T-helper 2 cell treated with Interferon-gamma antibody and Interleukin-4, amounts not matched to agents 5 μg/mL and 100 μg/mL, for 36 hours (primary cell): Measurements from ENCODE around the gene ELOVL5.

Experiments
- DNase-seq: peaks from one replicate; pipeline ENCODE4 v3.0.0; 2021; ENCODE audit warnings: low spot score
- H3K27ac Mint-ChIP-seq: one replicate; pipeline ENCODE4 v1.8.0; 2021; ENCODE audit warnings: mild to moderate bottlenecking, mixed read lengths
- H3K27me3 Mint-ChIP-seq: one replicate; pipeline ENCODE4 v1.8.0; 2021; ENCODE audit warnings: low read depth, mixed read lengths
- H3K36me3 Mint-ChIP-seq: one replicate; pipeline ENCODE4 v1.8.0; 2021; ENCODE audit warnings: low read depth, mixed read lengths
- H3K4me1 Mint-ChIP-seq: one replicate; pipeline ENCODE4 v1.8.0; 2021; ENCODE audit warnings: low read depth, mixed read lengths
- H3K4me3 Mint-ChIP-seq: one replicate; pipeline ENCODE4 v1.8.0; 2022; ENCODE audit warnings: mild to moderate bottlenecking, moderate library complexity, mixed read lengths
- H3K9me3 Mint-ChIP-seq: one replicate; pipeline ENCODE4 v1.8.0; 2021; ENCODE audit warnings: mixed read lengths

ELOVL5 gene

GRCh38 chr6:53257533-53257932, 91.2 kb downstream of the ELOVL5 start:
- no peak for DNase-seq
- no peaks in the 10 kb centered on the region for H3K27me3 Mint-ChIP-seq
- peaks cover 57% of the 10 kb centered on the region for H3K36me3 Mint-ChIP-seq
- no peaks in the 10 kb centered on the region for H3K9me3 Mint-ChIP-seq
- H3K27ac Mint-ChIP-seq: no peak overlapping the region
- H3K4me1 Mint-ChIP-seq: no peaks in the 10 kb centered on the region
- H3K4me3 Mint-ChIP-seq: no peak overlapping the region

GRCh38 chr6:53257001-53257400, 91.7 kb downstream of the ELOVL5 start:
- H3K27ac Mint-ChIP-seq: no peak overlapping the region
- no peak overlapping the region for H3K4me3 Mint-ChIP-seq

GRCh38 chr6:53252177-53252692, 96.5 kb downstream of the ELOVL5 start:
- Mint-ChIP-seq H3K36me3 (peaks cover 16% of the 10 kb centered on the region), H3K27me3 (no peaks in the 10 kb centered on the region), H3K9me3 (no peaks in the 10 kb centered on the region), H3K27ac (no peak overlapping the region), H3K4me1 (no peaks in the 10 kb centered on the region), H3K4me3 (no peak overlapping the region)
- DNase-seq: no peak

More at GRCh38 chr6:53257001-53257400, 91.7 kb downstream of the ELOVL5 start:
- Mint-ChIP-seq H3K27me3 (no peaks in the 10 kb centered on the region), H3K9me3 (no peaks in the 10 kb centered on the region), H3K36me3 (peaks cover 54% of the 10 kb centered on the region), H3K4me1 (no peaks in the 10 kb centered on the region)
- DNase-seq: no peak

GRCh38 chr6:53251033-53251672, 97.6 kb downstream of the ELOVL5 start:
- Mint-ChIP-seq H3K9me3 (no peaks in the 10 kb centered on the region), H3K27me3 (no peaks in the 10 kb centered on the region), H3K36me3 (peaks cover 11% of the 10 kb centered on the region), H3K4me1 (no peaks in the 10 kb centered on the region), H3K4me3 (no peak overlapping the region), H3K27ac (no peak overlapping the region)
- DNase-seq: no peak

- Mint-ChIP-seq H3K9me3 (no peaks in the 10 kb centered on the region), H3K36me3 (peaks cover 9% of the 10 kb centered on the region), H3K27ac (no peak overlapping the region), H3K27me3 (no peaks in the 10 kb centered on the region), H3K4me1 (no peaks in the 10 kb centered on the region), H3K4me3 (no peak overlapping the region)
- no peak for DNase-seq
Observed at GRCh38 chr6:53250176-53251032, 98.3 kb downstream of the ELOVL5 start.

GRCh38 chr6:53246924-53247323, 101.8 kb downstream of the ELOVL5 start:
- H3K27ac Mint-ChIP-seq: no peak overlapping the region
- no peaks in the 10 kb centered on the region for H3K27me3 Mint-ChIP-seq
- H3K4me1 Mint-ChIP-seq: no peaks in the 10 kb centered on the region
- no peak for DNase-seq
- no peaks in the 10 kb centered on the region for H3K36me3 Mint-ChIP-seq
- H3K4me3 Mint-ChIP-seq: no peak overlapping the region
- no peaks in the 10 kb centered on the region for H3K9me3 Mint-ChIP-seq

GRCh38 chr6:53244958-53245357, 103.8 kb downstream of the ELOVL5 start:
- DNase-seq: no peak
- Mint-ChIP-seq H3K4me3 (no peak overlapping the region), H3K27me3 (no peaks in the 10 kb centered on the region), H3K36me3 (peaks cover 2% of the 10 kb centered on the region), H3K9me3 (no peaks in the 10 kb centered on the region), H3K27ac (no peak overlapping the region), H3K4me1 (peaks cover 6% of the 10 kb centered on the region)

- Mint-ChIP-seq H3K27me3 (no peaks in the 10 kb centered on the region), H3K27ac (no peak overlapping the region)
Observed at GRCh38 chr6:53244399-53244931, 104.3 kb downstream of the ELOVL5 start.

GRCh38 chr6:53241938-53242337, 106.8 kb downstream of the ELOVL5 start:
- no peaks in the 10 kb centered on the region for H3K9me3 Mint-ChIP-seq
- no peak for DNase-seq
- H3K4me1 Mint-ChIP-seq: peaks cover 8% of the 10 kb centered on the region
- H3K4me3 Mint-ChIP-seq: no peak overlapping the region
- no peaks in the 10 kb centered on the region for H3K27me3 Mint-ChIP-seq
- H3K27ac Mint-ChIP-seq: no peak overlapping the region
- H3K36me3 Mint-ChIP-seq: peaks cover 2% of the 10 kb centered on the region

More at GRCh38 chr6:53244399-53244931, 104.3 kb downstream of the ELOVL5 start:
- DNase-seq: no peak
- Mint-ChIP-seq H3K36me3 (peaks cover 2% of the 10 kb centered on the region), H3K4me3 (no peak overlapping the region), H3K9me3 (no peaks in the 10 kb centered on the region), H3K4me1 (peaks cover 6% of the 10 kb centered on the region)

GRCh38 chr6:53240761-53241160, 108.0 kb downstream of the ELOVL5 start:
- Mint-ChIP-seq H3K27ac (no peak overlapping the region), H3K4me1 (peaks cover 16% of the 10 kb centered on the region), H3K27me3 (no peaks in the 10 kb centered on the region), H3K9me3 (no peaks in the 10 kb centered on the region), H3K36me3 (peaks cover 2% of the 10 kb centered on the region), H3K4me3 (no peak overlapping the region)
- no peak for DNase-seq

GRCh38 chr6:53240139-53240538, 108.6 kb downstream of the ELOVL5 start:
- Mint-ChIP-seq H3K9me3 (no peaks in the 10 kb centered on the region), H3K4me1 (peaks cover 18% of the 10 kb centered on the region), H3K27me3 (no peaks in the 10 kb centered on the region), H3K4me3 (no peak overlapping the region), H3K27ac (no peak overlapping the region), H3K36me3 (peaks cover 2% of the 10 kb centered on the region)
- no peak for DNase-seq

- DNase-seq: no peak
- no peaks in the 10 kb centered on the region for H3K9me3 Mint-ChIP-seq
- H3K27ac Mint-ChIP-seq: no peak overlapping the region
- H3K4me1 Mint-ChIP-seq: peaks cover 18% of the 10 kb centered on the region
- no peaks in the 10 kb centered on the region for H3K27me3 Mint-ChIP-seq
- H3K36me3 Mint-ChIP-seq: peaks cover 2% of the 10 kb centered on the region
- H3K4me3 Mint-ChIP-seq: no peak overlapping the region
Observed at GRCh38 chr6:53239526-53239925, 109.2 kb downstream of the ELOVL5 start.

- H3K4me1 Mint-ChIP-seq: peaks cover 18% of the 10 kb centered on the region
- peaks cover 2% of the 10 kb centered on the region for H3K36me3 Mint-ChIP-seq
- H3K4me3 Mint-ChIP-seq: no peak overlapping the region
Observed at GRCh38 chr6:53238311-53238710, 110.4 kb downstream of the ELOVL5 start.

GRCh38 chr6:53236241-53236640, 112.5 kb downstream of the ELOVL5 start:
- DNase-seq: no peak
- H3K4me3 Mint-ChIP-seq: peak overlapping the region; percentile 37
- H3K27ac Mint-ChIP-seq: peak overlapping the region; percentile 52
- no peaks in the 10 kb centered on the region for H3K27me3 Mint-ChIP-seq
- H3K4me1 Mint-ChIP-seq: peaks cover 27% of the 10 kb centered on the region
- H3K36me3 Mint-ChIP-seq: peaks cover 2% of the 10 kb centered on the region
- no peaks in the 10 kb centered on the region for H3K9me3 Mint-ChIP-seq

More at GRCh38 chr6:53238311-53238710, 110.4 kb downstream of the ELOVL5 start:
- no peaks in the 10 kb centered on the region for H3K9me3 Mint-ChIP-seq
- no peak for DNase-seq
- no peak overlapping the region for H3K27ac Mint-ChIP-seq
- H3K27me3 Mint-ChIP-seq: no peaks in the 10 kb centered on the region
